IPS-18a (cell line): ENCODE results near the gene PTTG1.
A peak's percentile ranks its signal among the peaks of the same experiment; 100 is the strongest.
"Not testable (repeated sequence)": the region's sequence is repeated elsewhere in the genome, so short reads cannot be mapped to it uniquely, and the experiment has no call there.

ENCODE experiments used
- H3K27ac ChIP-seq: one replicate; pipeline ENCODE4 v1.5.1; 2013; ENCODE audit warnings: low read length
- H3K27me3 ChIP-seq: one replicate; pipeline ENCODE4 v1.6.1; 2013; ENCODE audit warnings: mild to moderate bottlenecking, low read length; ENCODE audit not compliant: control insufficient read depth, insufficient read depth
- H3K36me3 ChIP-seq: one replicate; pipeline ENCODE4 v1.6.1; 2013; ENCODE audit warnings: low read depth, low read length; ENCODE audit not compliant: control insufficient read depth
- H3K4me1 ChIP-seq: one replicate; pipeline ENCODE4 v1.6.1; 2013; ENCODE audit warnings: low read depth, low read length; ENCODE audit not compliant: control insufficient read depth
- H3K4me3 ChIP-seq: one replicate; pipeline ENCODE4 v1.5.1; 2013; ENCODE audit warnings: low read length
- H3K9ac ChIP-seq: one replicate; pipeline ENCODE4 v1.6.1; 2013; ENCODE audit warnings: mild to moderate bottlenecking, low read length, moderate library complexity
- H3K9me3 ChIP-seq: one replicate; pipeline ENCODE4 v1.6.1; 2013; ENCODE audit warnings: low read depth, low read length; ENCODE audit not compliant: control insufficient read depth

PTTG1 gene

GRCh38 chr5:160432196-160432595, 10.5 kb downstream of the PTTG1 start:
- Histone ChIP-seq H3K4me3 (no peak overlapping the region), H3K27me3 (no peaks in the 10 kb centered on the region), H3K36me3 (peaks cover 26% of the 10 kb centered on the region), H3K27ac (no peak overlapping the region), H3K4me1 (no peaks in the 10 kb centered on the region), H3K9me3 (no peaks in the 10 kb centered on the region), H3K9ac (no peak overlapping the region)

GRCh38 chr5:160432787-160433186, 11.1 kb downstream of the PTTG1 start:
- Histone ChIP-seq H3K27ac (no peak overlapping the region), H3K36me3 (peaks cover 20% of the 10 kb centered on the region), H3K27me3 (no peaks in the 10 kb centered on the region), H3K4me3 (no peak overlapping the region), H3K4me1 (no peaks in the 10 kb centered on the region), H3K9me3 (no peaks in the 10 kb centered on the region), H3K9ac (no peak overlapping the region)

GRCh38 chr5:160434022-160434531, 12.4 kb downstream of the PTTG1 start:
- H3K4me3 ChIP-seq = no peak overlapping the region
- no peak overlapping the region for H3K27ac ChIP-seq
- peaks cover 3% of the 10 kb centered on the region for H3K4me1 ChIP-seq
- H3K9me3 ChIP-seq = no peaks in the 10 kb centered on the region
- H3K36me3 ChIP-seq = peaks cover 7% of the 10 kb centered on the region
- no peak overlapping the region for H3K9ac ChIP-seq
- H3K27me3 ChIP-seq = no peaks in the 10 kb centered on the region

- H3K27ac ChIP-seq = no peak overlapping the region
- no peaks in the 10 kb centered on the region for H3K9me3 ChIP-seq
- H3K9ac ChIP-seq = no peak overlapping the region
- no peak overlapping the region for H3K4me3 ChIP-seq
- no peaks in the 10 kb centered on the region for H3K27me3 ChIP-seq
- H3K4me1 ChIP-seq = peaks cover 3% of the 10 kb centered on the region
- no peaks in the 10 kb centered on the region for H3K36me3 ChIP-seq
Observed at GRCh38 chr5:160435532-160435931, 13.9 kb downstream of the PTTG1 start.

- Histone ChIP-seq H3K27me3 (no peaks in the 10 kb centered on the region), H3K9me3 (no peaks in the 10 kb centered on the region), H3K4me1 (peaks cover 3% of the 10 kb centered on the region), H3K4me3 (no peak overlapping the region), H3K27ac (no peak overlapping the region), H3K36me3 (no peaks in the 10 kb centered on the region), H3K9ac (no peak overlapping the region)
Observed at GRCh38 chr5:160436017-160436416, 14.4 kb downstream of the PTTG1 start.

- H3K36me3 ChIP-seq, H3K4me1 ChIP-seq, H3K9me3 ChIP-seq, H3K27ac ChIP-seq, H3K27me3 ChIP-seq, H3K9ac ChIP-seq, H3K4me3 ChIP-seq: not testable (repeated sequence)
Observed at GRCh38 chr5:160436661-160437060, 15.0 kb downstream of the PTTG1 start.

- Histone ChIP-seq H3K9ac (no peak overlapping the region), H3K27me3 (no peaks in the 10 kb centered on the region), H3K4me1 (peaks cover 3% of the 10 kb centered on the region), H3K36me3 (no peaks in the 10 kb centered on the region), H3K4me3 (no peak overlapping the region), H3K27ac (no peak overlapping the region), H3K9me3 (no peaks in the 10 kb centered on the region)
Observed at GRCh38 chr5:160437271-160437670, 15.6 kb downstream of the PTTG1 start.

- Histone ChIP-seq H3K27ac (no peak overlapping the region), H3K9me3 (no peaks in the 10 kb centered on the region), H3K4me3 (peak overlapping the region; percentile 53), H3K4me1 (peaks cover 3% of the 10 kb centered on the region), H3K36me3 (no peaks in the 10 kb centered on the region), H3K27me3 (no peaks in the 10 kb centered on the region), H3K9ac (no peak overlapping the region)
Observed at GRCh38 chr5:160438316-160439204, 16.9 kb downstream of the PTTG1 start.

GRCh38 chr5:160439205-160439600, 17.5 kb downstream of the PTTG1 start:
- no peak overlapping the region for H3K27ac ChIP-seq
- peak overlapping the region; percentile 53 for H3K4me3 ChIP-seq
- no peak overlapping the region for H3K9ac ChIP-seq

GRCh38 chr5:160441311-160441781, 19.7 kb downstream of the PTTG1 start:
- no peaks in the 10 kb centered on the region for H3K9me3 ChIP-seq
- H3K27me3 ChIP-seq = no peaks in the 10 kb centered on the region
- H3K27ac ChIP-seq = no peak overlapping the region
- peaks cover 3% of the 10 kb centered on the region for H3K4me1 ChIP-seq
- H3K9ac ChIP-seq = no peak overlapping the region
- no peaks in the 10 kb centered on the region for H3K36me3 ChIP-seq
- H3K4me3 ChIP-seq = no peak overlapping the region

More at GRCh38 chr5:160439205-160439600, 17.5 kb downstream of the PTTG1 start:
- no peaks in the 10 kb centered on the region for H3K9me3 ChIP-seq
- no peaks in the 10 kb centered on the region for H3K27me3 ChIP-seq
- H3K4me1 ChIP-seq = peaks cover 3% of the 10 kb centered on the region
- H3K36me3 ChIP-seq = no peaks in the 10 kb centered on the region

- no peak overlapping the region for H3K27ac ChIP-seq
- H3K36me3 ChIP-seq = no peaks in the 10 kb centered on the region
- H3K4me1 ChIP-seq = peaks cover 3% of the 10 kb centered on the region
- no peak overlapping the region for H3K9ac ChIP-seq
- H3K27me3 ChIP-seq = no peaks in the 10 kb centered on the region
- no peaks in the 10 kb centered on the region for H3K9me3 ChIP-seq
- H3K4me3 ChIP-seq = no peak overlapping the region
Observed at GRCh38 chr5:160442824-160443431, 21.3 kb downstream of the PTTG1 start.
